Vagina (tissue), 2 donors: ENCODE data around the gene GSDME. TPM values are rescaled to one million over a fixed set of nuclear protein-coding genes. Genes with fewer than 3 reads are reported as not detected.
A peak's percentile ranks its signal among the peaks of the same experiment; 100 is the strongest.

Experiments
- DNase-seq, 2 donors: peaks; one replicate each; pipeline ENCODE4 v3.0.0-alpha.2; 2017; ENCODE audit errors: extremely low spot score in 2 of 2
- H3K27ac ChIP-seq: fragments of 200-600 bp; sonication (generic); one replicate; pipeline ENCODE4 v1.5.1; 2019
- H3K27me3 ChIP-seq: fragments of 200-600 bp; sonication (generic); one replicate; pipeline ENCODE4 v1.5.1; 2019
- H3K36me3 ChIP-seq, 2 donors: fragments of 200-600 bp; sonication (generic); one replicate each; pipeline ENCODE4 v1.5.1; 2017 to 2019
- H3K4me1 ChIP-seq: fragments of 200-600 bp; sonication (generic); one replicate; pipeline ENCODE4 v1.5.1; 2019
- H3K4me3 ChIP-seq, 2 donors: fragments of 200-600 bp; sonication (generic); 1 replicate in 1 of 2; 2 replicates in 1 of 2; pipeline ENCODE4 v1.5.1; 2016 to 2019
- H3K9me3 ChIP-seq: fragments of 200-600 bp; sonication (generic); one replicate; pipeline ENCODE4 v1.5.1; 2019
- CTCF ChIP-seq, 3 experiments: fragments of 450-650 bp in 2 of 3; fragments of 200-600 bp in 1 of 3; sonication (generic) in 1 of 3; IDR thresholded peaks; one replicate each; pipeline ENCODE4 v1.5.1; 2017 to 2019; ENCODE audit warnings: antibody characterized with exemption in 3 of 3, mild to moderate bottlenecking in 2 of 3, moderate library complexity in 2 of 3
- POLR2A ChIP-seq, 2 donors: fragments of 450-650 bp; IDR thresholded peaks; one replicate each; pipeline ENCODE4 v1.6.1; 2017; ENCODE audit warnings: antibody characterized with exemption in 2 of 2, mild to moderate bottlenecking in 2 of 2, moderate library complexity in 2 of 2
- POLR2AphosphoS5 ChIP-seq, 2 donors: sonication (generic); formaldehyde crosslinking; IDR thresholded peaks; one replicate each; pipeline ENCODE4 v1.9.0; 2017; ENCODE audit warnings: antibody characterized with exemption in 2 of 2, mild to moderate bottlenecking in 2 of 2, low read depth in 1 of 2; ENCODE audit not compliant: insufficient read depth in 1 of 2
- intact Hi-C: fragments of 100-400 bp; cut with DNase I; formaldehyde crosslinking; loops from one replicate; pipeline ENCODE4 v1.15.1; 2023
- total RNA-seq: library from RNA; depleted of rRNA; stranded (reverse); fragments of >200 nt; gene quantifications from one replicate; pipeline ENCODE4 v1.2.3, GENCODE V29; 2016

GSDME gene
- total RNA-seq, 1 donor from 2014 or later, result 11.0 TPM

GRCh38 chr7:24713850-24714675, 43.2 kb downstream of the GSDME start:
- H3K27me3 ChIP-seq, result no peaks in the 10 kb centered on the region
- TF ChIP-seq POLR2AphosphoS5 (IDR thresholded peaks at IDR 0.05; ENCODE audit: insufficient read depth in 1 of 2, low read depth in 1 of 2) (no peak), CTCF (IDR thresholded peaks at IDR 0.05) (no peak), POLR2A (IDR thresholded peaks at IDR 0.05) (no peak)
- no peaks in the 10 kb centered on the region for H3K36me3 ChIP-seq
- intact Hi-C loops, result no loop called here
- no peaks in the 10 kb centered on the region for H3K9me3 ChIP-seq
- peak in 1 of 2 donors; percentile 80 for DNase-seq
- H3K27ac ChIP-seq, result no peak overlapping the region
- no peak overlapping the region for H3K4me3 ChIP-seq
- no peaks in the 10 kb centered on the region for H3K4me1 ChIP-seq

GRCh38 chr7:24713039-24713793, 44.0 kb downstream of the GSDME start:
- no peaks in the 10 kb centered on the region for H3K27me3 ChIP-seq
- H3K36me3 ChIP-seq, result no peaks in the 10 kb centered on the region
- no peak for TF ChIP-seq POLR2A (IDR thresholded peaks at IDR 0.05)
- TF ChIP-seq POLR2AphosphoS5 (IDR thresholded peaks at IDR 0.05; ENCODE audit: insufficient read depth in 1 of 2, low read depth in 1 of 2), result no peak
- TF ChIP-seq CTCF (IDR thresholded peaks at IDR 0.05), result no peak
- no peaks in the 10 kb centered on the region for H3K9me3 ChIP-seq
- H3K27ac ChIP-seq, result no peak overlapping the region
- no peak overlapping the region for H3K4me3 ChIP-seq
- no peaks in the 10 kb centered on the region for H3K4me1 ChIP-seq
- DNase-seq, result peak; percentile 56 to 64
- intact Hi-C loops, result no loop called here

GRCh38 chr7:24709585-24710360, 47.5 kb downstream of the GSDME start:
- DNase-seq, result peak in 1 of 2 donors; percentile 82
- intact Hi-C loops, result no loop called here
- Histone ChIP-seq H3K9me3 (no peaks in the 10 kb centered on the region), H3K36me3 (no peaks in the 10 kb centered on the region), H3K27me3 (no peaks in the 10 kb centered on the region), H3K4me1 (no peaks in the 10 kb centered on the region), H3K27ac (no peak overlapping the region), H3K4me3 (no peak overlapping the region)
- no peak for TF ChIP-seq CTCF (IDR thresholded peaks at IDR 0.05)
- TF ChIP-seq POLR2AphosphoS5 (IDR thresholded peaks at IDR 0.05; ENCODE audit: insufficient read depth in 1 of 2, low read depth in 1 of 2), result no peak
- no peak for TF ChIP-seq POLR2A (IDR thresholded peaks at IDR 0.05)

- Histone ChIP-seq H3K27me3 (no peaks in the 10 kb centered on the region), H3K27ac (no peak overlapping the region), H3K4me3 (no peak overlapping the region), H3K4me1 (no peaks in the 10 kb centered on the region), H3K36me3 (no peaks in the 10 kb centered on the region), H3K9me3 (no peaks in the 10 kb centered on the region)
- TF ChIP-seq POLR2AphosphoS5 (IDR thresholded peaks at IDR 0.05; ENCODE audit: insufficient read depth in 1 of 2, low read depth in 1 of 2) (no peak), CTCF (IDR thresholded peaks at IDR 0.05) (no peak), POLR2A (IDR thresholded peaks at IDR 0.05) (no peak)
- intact Hi-C loops, result no loop called here
- DNase-seq, result no peak
Measured at GRCh38 chr7:24709051-24709450, 48.2 kb downstream of the GSDME start.
